HG03097 (cell line): ENCODE results near the gene UBE2G1.

Experiments
- ATAC-seq: cut with Tn5 transposase; IDR thresholded peaks from one replicate; pipeline ENCODE4 v1.9.1; 2021; ENCODE audit not compliant: unreplicated experiment, low FRiP score

Gene UBE2G1

GRCh38 chr17:4340914-4341615 lies 25.4 kb downstream of the UBE2G1 start:
- ATAC-seq = no peak

- ATAC-seq = no peak
These were observed 31.5 kb downstream of the UBE2G1 start for GRCh38 chr17:4334776-4335584.

GRCh38 chr17:4334332-4334731 lies 32.1 kb downstream of the UBE2G1 start:
- ATAC-seq = no peak

GRCh38 chr17:4333041-4333440 lies 33.4 kb downstream of the UBE2G1 start:
- no peak for ATAC-seq

- no peak for ATAC-seq
These were observed 34.0 kb downstream of the UBE2G1 start for GRCh38 chr17:4332296-4332970.

- no peak for ATAC-seq
These were observed 34.9 kb downstream of the UBE2G1 start for GRCh38 chr17:4331614-4332013.

- ATAC-seq = no peak
These were observed 36.6 kb downstream of the UBE2G1 start for GRCh38 chr17:4329838-4330237.

- ATAC-seq = no peak
These were observed 38.9 kb downstream of the UBE2G1 start for GRCh38 chr17:4327606-4328005.

GRCh38 chr17:4326608-4327007 lies 39.9 kb downstream of the UBE2G1 start:
- ATAC-seq = no peak

- ATAC-seq = no peak
These were observed 40.4 kb downstream of the UBE2G1 start for GRCh38 chr17:4326112-4326511.

GRCh38 chr17:4324463-4324862 lies 42.0 kb downstream of the UBE2G1 start:
- no peak for ATAC-seq

- no peak for ATAC-seq
These were observed 47.3 kb downstream of the UBE2G1 start for GRCh38 chr17:4319221-4319620.

- ATAC-seq = no peak
These were observed 47.9 kb downstream of the UBE2G1 start for GRCh38 chr17:4318596-4318995.

- no peak for ATAC-seq
These were observed 48.3 kb downstream of the UBE2G1 start for GRCh38 chr17:4318186-4318585.

- ATAC-seq = no peak
These were observed 48.9 kb downstream of the UBE2G1 start for GRCh38 chr17:4317610-4318009.

- ATAC-seq = no peak
These were observed 49.8 kb downstream of the UBE2G1 start for GRCh38 chr17:4316648-4317047.

GRCh38 chr17:4314618-4315017 lies 51.9 kb downstream of the UBE2G1 start:
- no peak for ATAC-seq

- ATAC-seq = no peak
These were observed 52.3 kb downstream of the UBE2G1 start for GRCh38 chr17:4314179-4314578.

- no peak for ATAC-seq
These were observed 53.0 kb downstream of the UBE2G1 start for GRCh38 chr17:4313221-4314114.

GRCh38 chr17:4310354-4311060 lies 56.0 kb downstream of the UBE2G1 start:
- no peak for ATAC-seq
